Nephron (organoid): ENCODE measurements around the gene NLGN4Y.

Experiments
- H3K27ac Mint-ChIP-seq, 3 experiments: 2 replicates each; pipeline ENCODE4 v1.8.0; 2020; ENCODE audit warnings: mixed read lengths in 3 of 3, mild to moderate bottlenecking in 2 of 3, moderate library complexity in 1 of 3
- H3K27me3 Mint-ChIP-seq: 2 replicates; pipeline ENCODE4 v1.8.0; 2021; ENCODE audit warnings: low read depth, mild to moderate bottlenecking, moderate library complexity, mixed read lengths
- H3K36me3 Mint-ChIP-seq: 2 replicates; pipeline ENCODE4 v1.8.0; 2020; ENCODE audit warnings: low read depth, mixed read lengths
- H3K4me1 Mint-ChIP-seq: 2 replicates; pipeline ENCODE4 v1.8.0; 2020; ENCODE audit warnings: mixed read lengths
- H3K4me3 Mint-ChIP-seq, 3 experiments: 2 replicates each; pipeline ENCODE4 v1.8.0; 2020; ENCODE audit warnings: mild to moderate bottlenecking in 3 of 3, mixed read lengths in 3 of 3, moderate library complexity in 2 of 3
- H3K9me3 Mint-ChIP-seq: 2 replicates; pipeline ENCODE4 v1.8.0; 2020; ENCODE audit warnings: mixed read lengths
- CTCF ChIP-seq, 3 experiments: fragments of 200-600 bp; sonication (generic); IDR thresholded peaks; one replicate each; pipeline ENCODE4 v1.5.0; 2021; ENCODE audit warnings: antibody characterized with exemption in 3 of 3; ENCODE audit not compliant: unreplicated experiment in 3 of 3

The NLGN4Y gene

GRCh38 chrY:14631676-14632075 is 107.3 kb downstream of the NLGN4Y start:
- H3K4me1 Mint-ChIP-seq = no peaks in the 10 kb centered on the region
- no peaks in the 10 kb centered on the region for H3K27me3 Mint-ChIP-seq
- H3K27ac Mint-ChIP-seq = no peak overlapping the region
- H3K4me3 Mint-ChIP-seq = no peak overlapping the region
- no peaks in the 10 kb centered on the region for H3K9me3 Mint-ChIP-seq
- no peaks in the 10 kb centered on the region for H3K36me3 Mint-ChIP-seq
- TF ChIP-seq CTCF (IDR thresholded peaks at IDR 0.05; ENCODE audit: unreplicated experiment in 3 of 3) = no peak

- no peak overlapping the region for H3K4me3 Mint-ChIP-seq
- no peaks in the 10 kb centered on the region for H3K27me3 Mint-ChIP-seq
- H3K27ac Mint-ChIP-seq = no peak overlapping the region
- TF ChIP-seq CTCF (IDR thresholded peaks at IDR 0.05; ENCODE audit: unreplicated experiment in 3 of 3) = no peak
- H3K36me3 Mint-ChIP-seq = no peaks in the 10 kb centered on the region
- no peaks in the 10 kb centered on the region for H3K4me1 Mint-ChIP-seq
- H3K9me3 Mint-ChIP-seq = no peaks in the 10 kb centered on the region
These were observed 109.4 kb downstream of the NLGN4Y start for GRCh38 chrY:14633718-14634117.

GRCh38 chrY:14634954-14635353 is 110.6 kb downstream of the NLGN4Y start:
- H3K4me3 Mint-ChIP-seq = no peak overlapping the region
- no peaks in the 10 kb centered on the region for H3K4me1 Mint-ChIP-seq
- no peaks in the 10 kb centered on the region for H3K9me3 Mint-ChIP-seq
- H3K36me3 Mint-ChIP-seq = no peaks in the 10 kb centered on the region
- H3K27me3 Mint-ChIP-seq = no peaks in the 10 kb centered on the region
- no peak for TF ChIP-seq CTCF (IDR thresholded peaks at IDR 0.05; ENCODE audit: unreplicated experiment in 3 of 3)
- H3K27ac Mint-ChIP-seq = no peak overlapping the region

GRCh38 chrY:14637551-14637950 is 113.2 kb downstream of the NLGN4Y start:
- no peak for TF ChIP-seq CTCF (IDR thresholded peaks at IDR 0.05; ENCODE audit: unreplicated experiment in 3 of 3)
- Mint-ChIP-seq H3K4me1 (no peaks in the 10 kb centered on the region), H3K9me3 (no peaks in the 10 kb centered on the region), H3K36me3 (no peaks in the 10 kb centered on the region), H3K27ac (no peak overlapping the region), H3K27me3 (no peaks in the 10 kb centered on the region), H3K4me3 (no peak overlapping the region)

- H3K4me1 Mint-ChIP-seq = no peaks in the 10 kb centered on the region
- no peak for TF ChIP-seq CTCF (IDR thresholded peaks at IDR 0.05; ENCODE audit: unreplicated experiment in 3 of 3)
- H3K27ac Mint-ChIP-seq = no peak overlapping the region
- H3K4me3 Mint-ChIP-seq = no peak overlapping the region
- no peaks in the 10 kb centered on the region for H3K36me3 Mint-ChIP-seq
- no peaks in the 10 kb centered on the region for H3K27me3 Mint-ChIP-seq
- H3K9me3 Mint-ChIP-seq = no peaks in the 10 kb centered on the region
These were observed 117.5 kb downstream of the NLGN4Y start for GRCh38 chrY:14641853-14642252.

- Mint-ChIP-seq H3K36me3 (no peaks in the 10 kb centered on the region), H3K9me3 (no peaks in the 10 kb centered on the region), H3K27ac (no peak overlapping the region), H3K4me3 (no peak overlapping the region), H3K27me3 (no peaks in the 10 kb centered on the region), H3K4me1 (no peaks in the 10 kb centered on the region)
- no peak for TF ChIP-seq CTCF (IDR thresholded peaks at IDR 0.05; ENCODE audit: unreplicated experiment in 3 of 3)
These were observed 120.0 kb downstream of the NLGN4Y start for GRCh38 chrY:14644157-14644952.
